Common myeloid progenitor, CD34-positive (primary cell): ENCODE data around the gene TBC1D20.

Experiments
- CTCF ChIA-PET: fragments of 350-600 bp; sonication (Branson Sonifier 250); formaldehyde crosslinking; loops from one replicate; lab custom pipeline; 2021; ENCODE audit warnings: antibody characterized with exemption; lab: Charles Lee
- POLR2A ChIA-PET: fragments of 350-600 bp; sonication (Branson Sonifier 250); formaldehyde crosslinking; loops from one replicate; lab custom pipeline; 2021; ENCODE audit warnings: antibody characterized with exemption; lab: Charles Lee
- DNase-seq, 3 donors: peaks; one replicate each; pipeline versions ENCODE4 v3.0.0 to v3.0.0-alpha.2; 2013
- H3K27ac ChIP-seq, 2 experiments: 1 replicate in 1 of 2; 2 replicates in 1 of 2; pipeline ENCODE4 v1.7.0; 2013; ENCODE audit warnings: inconsistent platforms in 2 of 2, low read length in 2 of 2, mild to moderate bottlenecking in 2 of 2, low read depth in 1 of 2, moderate library complexity in 1 of 2; ENCODE audit not compliant: severe bottlenecking in 2 of 2, insufficient read depth in 1 of 2, poor library complexity in 1 of 2
- H3K27me3 ChIP-seq, 5 experiments: replicated peaks in 2 of 5; 1 replicate in 3 of 5; 2 replicates in 2 of 5; pipeline versions ENCODE4 v1.6.1 to v1.7.0; 2013; ENCODE audit warnings: low read length in 4 of 5, mild to moderate bottlenecking in 2 of 5, moderate library complexity in 2 of 5, inconsistent platforms in 1 of 5; ENCODE audit not compliant: insufficient read depth in 5 of 5, control insufficient read depth in 4 of 5
- H3K36me3 ChIP-seq, 4 experiments: 1 replicate in 2 of 4; 2 replicates in 2 of 4; pipeline versions ENCODE4 v1.6.1 to v1.7.0; 2013; ENCODE audit warnings: low read length in 3 of 4, control low read depth in 1 of 4, mild to moderate bottlenecking in 1 of 4; ENCODE audit not compliant: control insufficient read depth in 4 of 4, insufficient read depth in 4 of 4
- H3K4me1 ChIP-seq, 4 experiments: 1 replicate in 3 of 4; 2 replicates in 1 of 4; pipeline versions ENCODE4 v1.6.1 to v1.7.1; 2013; ENCODE audit warnings: low read length in 3 of 4, mild to moderate bottlenecking in 3 of 4, control low read depth in 1 of 4, inconsistent platforms in 1 of 4, moderate library complexity in 1 of 4; ENCODE audit not compliant: control insufficient read depth in 4 of 4, insufficient read depth in 4 of 4; ENCODE audit errors: control extremely low read depth in 1 of 4
- H3K4me3 ChIP-seq, 7 experiments: 1 replicate in 4 of 7; 2 replicates in 3 of 7; pipeline versions ENCODE4 v1.5.1 to v1.7.0; 2013; ENCODE audit warnings: mild to moderate bottlenecking in 7 of 7, low read length in 6 of 7, moderate library complexity in 6 of 7, inconsistent platforms in 2 of 7, low read depth in 2 of 7, control low read depth in 1 of 7; ENCODE audit not compliant: insufficient read depth in 4 of 7, control insufficient read depth in 1 of 7; ENCODE audit errors: extremely low read depth in 1 of 7
- H3K9me3 ChIP-seq, 5 experiments: 1 replicate in 4 of 5; 2 replicates in 1 of 5; pipeline versions ENCODE4 v1.6.1 to v1.7.1; 2013; ENCODE audit warnings: low read length in 4 of 5, mild to moderate bottlenecking in 2 of 5, inconsistent platforms in 1 of 5, low read depth in 1 of 5, moderate library complexity in 1 of 5; ENCODE audit not compliant: control insufficient read depth in 4 of 5, insufficient read depth in 2 of 5; ENCODE audit errors: control extremely low read depth in 1 of 5
- WGBS: methylation state at CpG from one replicate; pipeline ENCODE4 v1.1.5; 2013; ENCODE audit not compliant: insufficient coverage; 5-methylcytosine and 5-hydroxymethylcytosine counted together

TBC1D20 gene

DNA sequence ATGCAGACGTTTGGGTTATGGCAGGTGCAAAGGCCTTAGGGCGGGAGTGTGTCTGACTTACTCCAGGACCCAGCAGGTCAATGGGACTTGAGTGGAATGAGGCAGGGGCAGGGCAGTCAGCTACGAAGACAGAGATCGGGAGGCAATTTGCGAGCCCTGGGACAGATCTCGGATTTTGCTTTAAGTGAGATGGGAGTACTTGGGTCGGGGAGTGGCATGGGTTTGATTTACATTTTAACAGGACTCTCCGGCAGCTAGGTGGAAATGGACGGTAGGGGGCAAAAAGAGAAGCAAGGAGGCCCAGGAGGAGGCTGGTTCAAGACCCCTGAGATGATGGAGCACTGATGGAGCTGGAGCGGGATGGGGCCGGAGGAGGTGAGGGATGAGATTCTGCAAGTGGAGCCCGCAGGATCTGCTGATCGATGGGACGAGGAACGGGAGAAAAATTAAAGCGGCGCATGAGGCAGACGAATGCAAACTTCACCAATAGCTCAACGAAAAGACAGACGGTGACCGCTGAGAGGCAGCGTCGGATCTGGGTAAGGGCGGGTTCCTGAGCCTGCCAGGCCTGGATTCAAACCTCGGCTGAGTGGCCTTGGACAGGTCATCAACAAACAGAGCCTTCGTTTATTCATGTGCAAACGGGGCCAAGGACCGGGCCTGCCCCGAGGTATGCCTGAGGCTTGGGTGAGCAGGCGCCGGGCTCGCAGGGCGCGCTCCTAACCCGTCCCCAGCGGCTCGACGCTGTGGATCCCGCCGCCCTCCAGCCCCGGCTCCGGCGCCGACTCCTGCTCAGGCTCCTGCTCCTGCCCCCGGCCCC, 55.0 kb downstream of the TBC1D20 start:
- peak overlapping the region in 1 of 2 experiments; percentile 63 for H3K27ac ChIP-seq

DNA sequence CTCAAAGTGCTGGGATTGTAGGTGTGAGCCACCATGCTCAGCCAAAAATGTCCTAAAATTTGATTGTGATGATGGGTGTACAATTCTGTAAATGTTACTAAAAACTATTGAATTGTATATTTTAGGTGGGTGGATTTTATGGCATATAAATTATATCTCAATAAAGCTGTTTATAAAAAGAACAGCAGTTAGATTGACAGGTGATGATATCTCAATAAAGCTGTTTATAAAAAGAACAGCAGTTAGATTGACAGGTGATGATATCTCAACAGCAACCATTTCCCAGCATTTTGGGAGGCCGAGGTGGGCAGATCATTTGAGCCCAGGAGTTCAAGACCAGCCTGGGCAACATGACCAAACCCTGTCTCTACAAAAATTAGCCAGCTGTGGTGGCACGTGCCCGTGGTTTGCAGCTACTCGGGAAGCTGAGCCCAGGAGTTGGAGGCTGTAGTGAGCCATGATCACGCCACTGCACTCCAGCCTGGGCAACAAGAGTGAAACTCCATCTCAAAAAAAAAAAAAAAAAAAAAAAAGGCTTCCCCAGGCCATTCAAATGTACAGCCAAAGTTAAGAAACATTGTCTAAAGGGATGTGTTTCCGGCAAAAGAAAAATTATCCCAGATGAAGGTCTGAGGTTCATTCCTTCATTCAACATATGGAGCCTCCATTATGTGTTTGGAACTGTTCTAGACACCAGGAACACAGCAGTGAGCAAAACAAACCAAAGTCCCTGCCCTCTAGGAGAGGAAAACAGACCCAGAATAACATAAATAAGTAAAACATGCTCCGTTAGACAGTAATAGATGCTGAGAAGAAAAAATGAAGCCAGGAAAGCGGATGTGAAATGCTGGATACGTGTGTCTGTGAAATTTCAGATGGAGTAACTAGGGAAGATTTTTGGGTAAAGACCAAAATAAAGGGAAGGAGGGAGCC, 55.9 kb downstream of the TBC1D20 start:
- H3K9me3 ChIP-seq: no peaks in the 10 kb centered on the region
- ChIA-PET POLR2A (interaction anchor here (1.0 kb wide), 1 partner anchor 8 kb away, joined by 3 read pairs; no protein-coding TSS in a partner anchor), CTCF (interaction anchor here (0.6 to 1.9 kb wide), 11 partner anchors 8 to 131 kb away, joined by 3 to 8 read pairs (median 4); no protein-coding TSS in a partner anchor)
- DNase-seq: no peak
- 93% methylated on average over 5 of the region's 9 CpGs for WGBS
- H3K4me1 ChIP-seq: peaks cover 6 to 36% (median 26%) of the 10 kb centered on the region in 4 experiments
- H3K36me3 ChIP-seq: peaks cover 6 to 15% (median 9%) of the 10 kb centered on the region in 4 experiments
- H3K27ac ChIP-seq: no peak overlapping the region
- H3K4me3 ChIP-seq: peak overlapping the region in 2 of 7 experiments; percentile 65 to 79
- H3K27me3 ChIP-seq: no peaks in the 10 kb centered on the region

More for the DNA sequence above, 55.0 kb downstream of the TBC1D20 start:
- ChIA-PET POLR2A (interaction anchor here (1.0 kb wide), 1 partner anchor 9 kb away, joined by 3 read pairs; no protein-coding TSS in a partner anchor), CTCF (interaction anchor here (0.6 to 1.9 kb wide), 14 partner anchors 9 to 130 kb away, joined by 3 to 8 read pairs (median 4); no protein-coding TSS in a partner anchor)
- no peaks in the 10 kb centered on the region for H3K27me3 ChIP-seq
- 9% methylated on average over 38 of the region's 45 CpGs for WGBS
- H3K36me3 ChIP-seq: peaks cover 6 to 22% (median 16%) of the 10 kb centered on the region in 4 experiments
- H3K9me3 ChIP-seq: peaks cover 0 to 4% (median 0%) of the 10 kb centered on the region in 5 experiments
- peak overlapping the region in 6 of 7 experiments; percentile 59 to 79 (median 68) for H3K4me3 ChIP-seq
- peaks cover 6 to 30% (median 23%) of the 10 kb centered on the region in 4 experiments for H3K4me1 ChIP-seq
- DNase-seq: peak; percentile 75 to 85 (median 80)

DNA sequence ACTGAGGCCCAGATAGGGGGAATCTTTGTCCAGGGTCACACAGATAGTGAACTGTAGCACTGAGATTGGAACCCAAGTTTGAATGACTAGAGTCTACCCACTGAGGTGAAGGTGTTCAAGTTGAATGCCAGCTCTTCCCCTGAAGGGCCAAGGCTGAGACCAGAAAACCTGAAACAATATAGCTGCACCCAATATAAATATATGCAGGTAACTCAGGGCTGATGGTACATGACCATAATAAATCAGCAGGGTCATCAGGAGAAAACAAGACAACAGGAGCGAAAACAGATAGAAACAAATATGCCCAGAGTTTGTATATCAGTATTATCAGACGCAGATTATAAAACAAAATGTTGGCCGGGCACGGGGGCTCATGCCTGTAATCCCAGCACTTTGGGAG, 58.2 kb downstream of the TBC1D20 start:
- Histone ChIP-seq H3K27ac (no peak overlapping the region), H3K4me3 (no peak overlapping the region), H3K4me1 (peaks cover 0 to 34% (median 19%) of the 10 kb centered on the region in 4 experiments), H3K36me3 (no peaks in the 10 kb centered on the region), H3K9me3 (no peaks in the 10 kb centered on the region), H3K27me3 (no peaks in the 10 kb centered on the region)
- WGBS: 93% methylated on average over 4 of the region's 4 CpGs
- DNase-seq: no peak
- ChIA-PET CTCF (interaction anchor here (1.4 to 2.2 kb wide), 2 partner anchors 28 to 50 kb away, joined by 3 to 8 read pairs; no protein-coding TSS in a partner anchor), POLR2A (interaction anchor here (1.0 kb wide), 1 partner anchor 12 kb away, joined by 3 read pairs; no protein-coding TSS in a partner anchor)

DNA sequence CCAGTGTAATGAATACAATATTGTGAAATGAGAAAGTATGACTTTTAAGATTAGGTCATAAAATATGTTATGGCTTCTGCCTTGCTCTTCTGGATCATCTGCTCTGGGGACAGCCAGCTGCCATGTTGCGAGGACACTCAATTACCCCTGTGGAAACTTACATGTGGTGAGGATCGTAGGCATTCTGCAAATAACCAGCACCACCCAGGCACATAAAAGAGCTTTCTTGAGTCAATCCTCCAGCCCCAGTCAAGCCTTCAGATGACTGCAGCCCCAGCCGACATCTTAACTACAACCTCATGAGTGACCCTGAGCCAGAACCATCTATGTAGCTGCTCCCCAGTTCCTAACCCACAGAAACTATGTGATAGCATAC, 58.8 kb downstream of the TBC1D20 start:
- no peak for DNase-seq
- ChIA-PET CTCF (interaction anchor here (1.4 to 2.2 kb wide), 2 partner anchors 28 to 49 kb away, joined by 3 to 8 read pairs; no protein-coding TSS in a partner anchor), POLR2A (interaction anchor here (1.0 kb wide), 1 partner anchor 11 kb away, joined by 3 read pairs; no protein-coding TSS in a partner anchor)
- no peaks in the 10 kb centered on the region for H3K9me3 ChIP-seq
- 100% methylated on average over 1 of the region's 3 CpGs for WGBS
- peaks cover 0 to under 1% (median 0%) of the 10 kb centered on the region in 4 experiments for H3K36me3 ChIP-seq
- H3K27ac ChIP-seq: no peak overlapping the region
- H3K4me1 ChIP-seq: peaks cover 0 to 30% (median 15%) of the 10 kb centered on the region in 4 experiments
- H3K27me3 ChIP-seq: no peaks in the 10 kb centered on the region
- H3K4me3 ChIP-seq: no peak overlapping the region

DNA sequence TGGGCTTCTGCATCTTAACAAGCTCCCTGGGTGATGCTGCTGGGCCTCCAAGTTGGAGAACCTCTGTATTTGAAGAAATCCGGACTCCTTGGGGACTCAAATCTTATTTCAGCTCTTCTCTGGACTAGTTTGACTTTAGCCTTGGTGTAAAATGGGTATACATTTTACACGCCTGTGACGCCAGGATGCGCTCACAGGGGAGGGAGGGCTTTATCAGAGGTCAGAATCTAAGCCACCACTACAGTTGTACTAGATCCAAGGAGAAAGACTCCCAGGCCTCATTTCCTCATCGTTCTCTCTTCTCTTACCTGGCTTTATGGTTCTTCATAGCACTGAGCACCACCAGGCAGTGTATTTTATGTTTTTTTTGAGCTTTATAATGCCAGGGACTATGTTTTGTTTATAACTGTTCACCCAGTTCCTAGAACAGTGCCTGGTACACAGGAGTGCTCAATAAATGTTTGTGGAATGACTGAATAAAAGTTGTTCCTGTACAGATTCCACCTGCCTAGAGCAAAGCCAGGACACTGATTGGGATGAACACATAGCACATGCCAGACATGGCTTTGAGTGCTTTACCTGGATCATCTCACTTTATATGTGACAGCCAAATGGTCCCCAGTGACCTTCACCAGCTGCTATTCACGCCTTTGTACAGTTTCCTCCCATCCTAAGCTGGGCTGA, 59.3 kb downstream of the TBC1D20 start:
- no peak for DNase-seq
- H3K9me3 ChIP-seq: no peaks in the 10 kb centered on the region
- H3K27me3 ChIP-seq: no peaks in the 10 kb centered on the region
- H3K27ac ChIP-seq: no peak overlapping the region
- ChIA-PET POLR2A (interaction anchor here (1.0 kb wide), 1 partner anchor 11 kb away, joined by 3 read pairs; no protein-coding TSS in a partner anchor), CTCF (interaction anchor here (1.4 to 2.2 kb wide), 2 partner anchors 29 to 49 kb away, joined by 3 to 8 read pairs; no protein-coding TSS in a partner anchor)
- H3K4me1 ChIP-seq: peaks cover 0 to 30% (median 15%) of the 10 kb centered on the region in 4 experiments
- 89% methylated on average over 3 of the region's 6 CpGs for WGBS
- no peak overlapping the region for H3K4me3 ChIP-seq
- peaks cover 0 to 3% (median 0%) of the 10 kb centered on the region in 4 experiments for H3K36me3 ChIP-seq

DNA sequence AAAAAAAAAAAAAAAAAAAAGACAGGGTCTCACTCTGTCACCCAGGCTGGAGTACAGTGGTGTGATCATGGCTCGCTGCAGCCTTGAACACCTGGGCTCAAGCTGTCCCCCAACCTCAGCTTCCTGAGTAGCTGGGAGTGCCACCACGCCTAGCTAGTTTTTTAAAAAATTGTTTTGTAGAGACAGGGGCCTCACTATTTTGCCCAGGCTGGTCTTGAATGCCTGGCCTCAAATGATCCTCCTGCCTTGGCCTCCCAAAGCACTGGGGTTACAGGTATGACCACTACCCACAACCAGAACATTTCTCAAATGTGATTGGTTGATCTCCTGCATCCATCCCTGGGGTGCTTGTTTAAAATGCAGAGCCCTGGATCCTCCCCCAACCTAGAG, 59.8 kb downstream of the TBC1D20 start:
- POLR2A ChIA-PET: no interaction called here
- H3K27ac ChIP-seq: no peak overlapping the region

More for the DNA sequence above, 59.8 kb downstream of the TBC1D20 start:
- Histone ChIP-seq H3K9me3 (no peaks in the 10 kb centered on the region), H3K27me3 (no peaks in the 10 kb centered on the region), H3K4me1 (peaks cover 0 to 28% (median 14%) of the 10 kb centered on the region in 4 experiments), H3K4me3 (no peak overlapping the region), H3K36me3 (peaks cover 0 to 8% (median 4%) of the 10 kb centered on the region in 4 experiments)
- CTCF ChIA-PET: interaction anchor here (2.2 kb wide), 1 partner anchor 30 kb away, joined by 8 read pairs; no protein-coding TSS in a partner anchor
- no peak for DNase-seq
- 55% methylated on average over 2 of the region's 2 CpGs for WGBS
